A172 (cell line): Measurements from ENCODE around the gene DCD. TPM values are rescaled to one million over a fixed set of nuclear protein-coding genes. Genes with fewer than 3 reads are reported as not detected.
"Not testable (repeated sequence)": the region's sequence is repeated elsewhere in the genome, so short reads cannot be mapped to it uniquely, and the experiment has no call there.

ENCODE experiments used
- DNase-seq: peaks from one replicate; pipeline ENCODE4 v3.0.0-alpha.2; 2015; ENCODE audit warnings: low spot score
- total RNA-seq: library from RNA; depleted of rRNA; stranded (reverse); fragments of >200 nt; shearing (Covaris generic); gene quantifications from 2 replicates; pipeline ENCODE4 v1.2.3, GENCODE V29; 2014

DCD gene
- total RNA-seq, 1 experiment from 2014 or later: not detected

GRCh38 chr12:54654926-54655325 is 6.8 kb upstream of the DCD start:
- no peak for DNase-seq

GRCh38 chr12:54653025-54653424 is 4.9 kb upstream of the DCD start:
- DNase-seq: no peak

GRCh38 chr12:54650889-54651288 is 2.7 kb upstream of the DCD start:
- DNase-seq: no peak

GRCh38 chr12:54650409-54650808 is 2.2 kb upstream of the DCD start:
- peak; percentile 55 for DNase-seq

- no peak for DNase-seq
Measured at GRCh38 chr12:54649825-54650224, 1.7 kb upstream of the DCD start.

GRCh38 chr12:54641554-54641953 is 6.6 kb downstream of the DCD start:
- DNase-seq: no peak

- DNase-seq: no peak
Measured at GRCh38 chr12:54641089-54641488, 7.1 kb downstream of the DCD start.

- not testable (repeated sequence) for DNase-seq
Measured at GRCh38 chr12:54639112-54639511, 9.1 kb downstream of the DCD start.

- DNase-seq: no peak
Measured at GRCh38 chr12:54634795-54635194, 13.4 kb downstream of the DCD start, which contains the start of gene LACRT. TSS of gene LACRT (minus strand) at chr12:54634895. CDS start at chr12:54634841, 54 bp downstream.

GRCh38 chr12:54631988-54632728 is 16.0 kb downstream of the DCD start:
- no peak for DNase-seq

GRCh38 chr12:54631551-54631950 is 16.6 kb downstream of the DCD start:
- no peak for DNase-seq

GRCh38 chr12:54629925-54630324 is 18.2 kb downstream of the DCD start:
- DNase-seq: no peak

- no peak for DNase-seq
Measured at GRCh38 chr12:54628186-54628846, 19.8 kb downstream of the DCD start.

GRCh38 chr12:54627304-54627703 is 20.9 kb downstream of the DCD start:
- no peak for DNase-seq

GRCh38 chr12:54625598-54625997 is 22.6 kb downstream of the DCD start:
- DNase-seq: no peak

- DNase-seq: no peak
Measured at GRCh38 chr12:54624315-54625279, 23.6 kb downstream of the DCD start.

GRCh38 chr12:54622463-54623183 is 25.5 kb downstream of the DCD start:
- no peak for DNase-seq

GRCh38 chr12:54616933-54617680 is 31.1 kb downstream of the DCD start:
- no peak for DNase-seq

- no peak for DNase-seq
Measured at GRCh38 chr12:54612225-54612750, 35.9 kb downstream of the DCD start.

GRCh38 chr12:54611715-54612149 is 36.4 kb downstream of the DCD start:
- no peak for DNase-seq
